ENCODE data around the gene FIGN. TPM values are rescaled to one million over a fixed set of nuclear protein-coding genes. Genes with fewer than 3 reads are reported as not detected.

Gene FIGN, protein sequence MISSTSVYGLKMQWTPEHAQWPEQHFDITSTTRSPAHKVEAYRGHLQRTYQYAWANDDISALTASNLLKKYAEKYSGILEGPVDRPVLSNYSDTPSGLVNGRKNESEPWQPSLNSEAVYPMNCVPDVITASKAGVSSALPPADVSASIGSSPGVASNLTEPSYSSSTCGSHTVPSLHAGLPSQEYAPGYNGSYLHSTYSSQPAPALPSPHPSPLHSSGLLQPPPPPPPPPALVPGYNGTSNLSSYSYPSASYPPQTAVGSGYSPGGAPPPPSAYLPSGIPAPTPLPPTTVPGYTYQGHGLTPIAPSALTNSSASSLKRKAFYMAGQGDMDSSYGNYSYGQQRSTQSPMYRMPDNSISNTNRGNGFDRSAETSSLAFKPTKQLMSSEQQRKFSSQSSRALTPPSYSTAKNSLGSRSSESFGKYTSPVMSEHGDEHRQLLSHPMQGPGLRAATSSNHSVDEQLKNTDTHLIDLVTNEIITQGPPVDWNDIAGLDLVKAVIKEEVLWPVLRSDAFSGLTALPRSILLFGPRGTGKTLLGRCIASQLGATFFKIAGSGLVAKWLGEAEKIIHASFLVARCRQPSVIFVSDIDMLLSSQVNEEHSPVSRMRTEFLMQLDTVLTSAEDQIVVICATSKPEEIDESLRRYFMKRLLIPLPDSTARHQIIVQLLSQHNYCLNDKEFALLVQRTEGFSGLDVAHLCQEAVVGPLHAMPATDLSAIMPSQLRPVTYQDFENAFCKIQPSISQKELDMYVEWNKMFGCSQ
- 2.1 and 5.5 TPM in 2 replicates for total RNA-seq (2014; rRNA removed; shearing (Covaris generic); ENCODE audit: low replicate concordance)

DNA sequence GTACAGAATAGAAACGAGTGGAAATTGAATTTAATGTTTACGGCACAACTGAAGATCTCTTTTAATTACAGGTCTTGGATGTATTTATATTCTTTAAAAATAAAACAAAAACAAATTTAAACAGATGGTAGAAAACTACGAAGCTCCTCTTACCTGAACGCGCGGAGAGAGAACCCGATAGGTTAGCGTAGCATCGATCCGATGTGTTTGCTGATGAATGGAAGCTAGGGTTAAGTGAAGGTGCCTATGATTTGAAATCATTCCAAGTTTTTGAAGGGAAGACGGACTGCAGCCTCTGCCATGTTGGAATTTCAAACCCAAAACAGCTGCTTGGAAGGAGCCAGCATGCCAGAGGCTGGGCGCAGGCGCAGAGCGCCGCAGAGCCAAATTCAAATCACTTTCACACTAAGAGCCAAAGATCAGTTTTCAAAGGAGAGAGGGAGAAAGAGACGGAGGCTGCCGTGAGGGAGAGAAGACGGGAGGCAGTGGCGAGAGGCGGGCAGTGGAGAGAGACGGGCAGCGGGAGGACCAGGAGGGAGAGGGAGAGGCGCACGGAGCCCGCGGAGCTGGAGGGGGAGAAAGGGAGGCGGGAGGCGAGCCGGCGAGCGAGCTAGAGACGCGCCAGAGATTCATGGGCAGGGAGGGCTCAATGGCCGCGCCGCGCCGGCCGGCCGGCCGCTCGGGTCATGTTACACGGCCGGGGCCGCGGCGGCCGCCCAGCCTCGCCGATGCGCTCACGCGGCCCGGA is at the start of gene FIGN:
TSS of gene FIGN (minus strand) at position 324 of the 748 bp plus-strand sequence. CDS start 1,081 bp downstream, outside the sequence.
- DNase-seq (ENCODE audit: low read depth), result peak; percentile 89
- in situ Hi-C loops (cut with HindIII; ENCODE audit: low pct_unique_long_range_greater_than_20kb, low sequenced_read_pairs), result no loop called here

DNA sequence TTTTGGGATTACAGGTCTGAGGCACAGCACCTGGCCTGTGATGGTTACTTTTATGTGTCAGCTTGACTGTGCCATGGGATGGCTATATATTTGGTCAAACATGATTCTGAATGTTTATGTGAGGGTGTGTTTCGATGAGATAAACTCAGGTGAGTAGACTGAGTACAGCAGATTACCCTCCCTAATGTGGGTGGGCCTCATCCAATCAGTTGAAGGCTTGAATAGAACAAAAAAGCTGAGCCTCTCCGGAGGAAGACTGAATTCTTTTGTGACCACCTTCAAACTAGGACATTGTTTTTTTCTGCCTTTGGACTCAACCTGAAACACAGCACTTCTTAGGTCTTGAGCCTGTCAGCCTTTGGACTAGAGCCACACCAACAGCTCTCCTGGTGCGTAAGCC is 49.4 kb upstream of the FIGN start:
- no peak for DNase-seq (ENCODE audit: low read depth)
- in situ Hi-C loops (cut with HindIII; ENCODE audit: low pct_unique_long_range_greater_than_20kb, low sequenced_read_pairs), result no loop called here

DNA sequence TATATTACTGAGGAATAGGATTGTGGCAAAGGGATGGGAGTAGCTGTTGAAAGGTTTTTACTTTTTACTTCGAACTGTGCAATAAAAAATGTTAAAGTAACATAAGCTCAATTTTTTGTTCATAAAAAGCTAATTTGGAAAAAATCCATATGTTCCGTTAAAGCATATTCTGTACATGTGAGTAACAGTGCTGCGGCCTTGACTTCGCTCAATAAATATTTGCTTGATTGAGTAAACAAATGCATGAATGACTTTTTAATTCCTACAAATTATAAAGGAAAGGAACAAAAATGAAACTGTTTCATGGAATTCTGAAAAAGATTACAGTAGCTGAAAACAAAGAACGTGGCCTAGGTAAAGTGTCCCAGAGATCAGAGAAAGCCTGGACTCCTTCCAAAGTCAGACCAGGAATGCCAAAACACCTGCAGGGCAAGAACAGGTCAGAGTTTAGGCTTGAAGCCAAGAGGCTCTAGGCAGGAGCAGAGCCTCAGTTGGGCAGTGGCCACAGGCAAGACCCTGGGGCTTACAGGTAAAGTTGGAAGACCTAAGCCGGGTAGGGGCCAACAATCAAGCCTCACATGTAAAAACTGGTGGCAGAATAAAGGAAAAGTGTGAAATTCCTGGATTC is 44.3 kb upstream of the FIGN start:
- in situ Hi-C loops (cut with HindIII; ENCODE audit: low pct_unique_long_range_greater_than_20kb, low sequenced_read_pairs), result no loop called here

DNA sequence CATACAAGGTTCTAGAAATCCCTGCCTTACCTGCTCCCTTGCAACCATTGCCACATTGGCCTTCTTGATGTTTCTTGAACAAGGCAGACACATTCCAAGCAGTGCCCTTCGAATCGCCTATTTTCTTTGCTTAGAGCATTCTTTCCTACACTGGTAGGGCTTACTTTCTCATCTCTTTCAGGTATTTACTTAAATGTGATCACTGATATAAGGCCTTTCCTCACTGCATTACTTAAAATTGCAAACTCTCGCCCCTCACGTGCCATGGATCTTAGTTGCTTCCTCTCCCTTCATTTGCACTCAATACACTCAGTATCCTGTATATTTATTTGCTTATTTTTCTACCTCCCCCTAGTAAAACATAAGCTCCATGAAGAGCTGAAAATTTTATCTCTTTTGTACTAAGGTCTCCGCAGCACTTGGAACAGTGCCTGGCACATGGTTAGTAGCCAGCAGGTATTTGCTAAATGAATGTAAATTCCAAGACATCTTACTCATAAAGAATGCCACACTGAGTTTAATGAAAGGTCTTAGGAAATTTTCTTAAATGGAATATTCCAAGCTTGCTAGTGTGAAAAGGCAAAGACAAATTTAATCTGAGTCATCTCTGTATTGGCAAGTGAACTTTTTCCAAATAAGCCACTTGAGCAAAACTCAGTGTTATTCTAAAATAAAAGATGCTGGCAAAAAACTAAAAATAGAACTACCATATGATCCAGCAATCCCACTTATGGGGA is 42.4 kb upstream of the FIGN start:
- in situ Hi-C loops (cut with HindIII; ENCODE audit: low pct_unique_long_range_greater_than_20kb, low sequenced_read_pairs), result no loop called here
- peak; percentile 96 for DNase-seq (ENCODE audit: low read depth)

More for the DNA sequence above, 44.3 kb upstream of the FIGN start:
- DNase-seq (ENCODE audit: low read depth), result no peak

DNA sequence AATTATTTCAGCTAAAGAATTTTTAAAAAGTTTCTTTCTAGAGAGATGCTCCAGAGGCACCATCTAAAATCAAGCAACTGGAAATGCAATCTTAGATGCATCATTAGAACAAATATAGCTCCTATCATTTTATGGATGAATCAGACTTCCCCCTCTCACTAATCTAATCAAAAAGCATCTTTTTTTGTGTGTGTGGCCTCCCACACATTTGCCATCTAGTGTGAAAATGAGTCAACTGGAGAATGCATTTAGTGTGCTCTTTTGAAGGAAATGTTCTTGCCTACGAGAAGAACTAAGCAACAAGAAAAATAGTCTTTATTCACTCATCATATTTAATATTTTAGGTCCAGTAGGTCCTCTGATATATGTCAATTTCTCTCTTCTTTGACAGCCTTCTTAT is 39.5 kb upstream of the FIGN start:
- in situ Hi-C loops (cut with HindIII; ENCODE audit: low pct_unique_long_range_greater_than_20kb, low sequenced_read_pairs), result no loop called here

DNA sequence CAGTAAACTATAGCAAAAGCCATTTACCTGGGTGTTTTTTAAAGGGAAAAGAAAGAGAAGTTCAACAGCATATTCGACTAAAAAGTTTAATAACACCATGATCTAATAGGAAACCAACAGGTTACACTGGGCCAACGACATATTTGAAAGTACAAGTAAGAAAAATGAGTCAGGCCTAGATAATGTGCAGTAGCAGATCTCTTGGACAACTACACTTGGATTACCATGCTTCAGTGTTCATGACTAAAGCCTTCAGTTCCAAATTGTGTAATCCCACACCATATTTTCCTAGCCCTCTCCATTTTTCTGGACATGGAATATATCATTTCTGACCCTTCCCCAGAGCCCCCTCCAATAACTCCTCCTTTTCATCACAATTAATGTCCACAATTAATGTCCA is 39.1 kb upstream of the FIGN start:
- peak; percentile 40 for DNase-seq (ENCODE audit: low read depth)

More for the DNA sequence above, 39.5 kb upstream of the FIGN start:
- no peak for DNase-seq (ENCODE audit: low read depth)

DNA sequence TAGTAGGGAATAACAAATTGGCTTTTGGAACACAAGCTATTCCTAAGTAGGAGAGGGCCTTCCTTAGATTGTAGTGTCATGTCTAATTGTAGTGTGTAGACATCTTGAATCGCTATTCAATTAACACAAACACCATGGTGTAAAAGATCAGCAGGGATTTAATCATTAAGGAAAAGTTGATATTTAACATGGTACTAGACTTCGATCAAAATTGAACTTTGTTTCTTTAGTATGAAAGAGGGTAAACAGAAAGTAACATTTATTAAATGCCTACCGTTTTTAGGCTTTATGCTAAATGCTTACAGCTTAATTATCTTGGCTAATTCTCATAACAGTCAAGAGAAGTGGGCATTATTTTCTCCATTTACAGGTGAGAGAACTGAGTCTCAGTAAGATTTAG is 37.5 kb upstream of the FIGN start:
- in situ Hi-C loops (cut with HindIII; ENCODE audit: low pct_unique_long_range_greater_than_20kb, low sequenced_read_pairs), result no loop called here
- no peak for DNase-seq (ENCODE audit: low read depth)

More for the DNA sequence above, 39.1 kb upstream of the FIGN start:
- in situ Hi-C loops (cut with HindIII; ENCODE audit: low pct_unique_long_range_greater_than_20kb, low sequenced_read_pairs), result no loop called here

DNA sequence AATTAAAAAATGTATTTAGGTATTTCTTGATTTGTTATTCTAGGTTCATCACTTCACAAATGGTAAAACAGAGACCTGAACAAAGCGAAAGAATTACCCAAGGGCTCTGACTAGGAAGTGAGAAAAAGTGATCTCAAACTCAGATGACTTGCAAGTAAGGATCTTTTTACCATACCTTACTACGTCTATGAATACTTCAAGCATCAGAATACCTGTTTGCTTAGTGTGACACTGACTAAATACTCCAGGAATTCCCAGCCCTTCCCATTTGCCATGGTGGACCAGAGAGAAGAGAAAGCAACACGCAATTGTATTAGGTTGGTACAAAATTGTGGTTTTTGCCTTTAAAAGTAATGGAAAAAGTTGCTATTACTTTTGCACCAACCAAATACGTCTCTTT is 35.8 kb upstream of the FIGN start:
- in situ Hi-C loops (cut with HindIII; ENCODE audit: low pct_unique_long_range_greater_than_20kb, low sequenced_read_pairs), result no loop called here
- DNase-seq (ENCODE audit: low read depth), result peak; percentile 35

DNA sequence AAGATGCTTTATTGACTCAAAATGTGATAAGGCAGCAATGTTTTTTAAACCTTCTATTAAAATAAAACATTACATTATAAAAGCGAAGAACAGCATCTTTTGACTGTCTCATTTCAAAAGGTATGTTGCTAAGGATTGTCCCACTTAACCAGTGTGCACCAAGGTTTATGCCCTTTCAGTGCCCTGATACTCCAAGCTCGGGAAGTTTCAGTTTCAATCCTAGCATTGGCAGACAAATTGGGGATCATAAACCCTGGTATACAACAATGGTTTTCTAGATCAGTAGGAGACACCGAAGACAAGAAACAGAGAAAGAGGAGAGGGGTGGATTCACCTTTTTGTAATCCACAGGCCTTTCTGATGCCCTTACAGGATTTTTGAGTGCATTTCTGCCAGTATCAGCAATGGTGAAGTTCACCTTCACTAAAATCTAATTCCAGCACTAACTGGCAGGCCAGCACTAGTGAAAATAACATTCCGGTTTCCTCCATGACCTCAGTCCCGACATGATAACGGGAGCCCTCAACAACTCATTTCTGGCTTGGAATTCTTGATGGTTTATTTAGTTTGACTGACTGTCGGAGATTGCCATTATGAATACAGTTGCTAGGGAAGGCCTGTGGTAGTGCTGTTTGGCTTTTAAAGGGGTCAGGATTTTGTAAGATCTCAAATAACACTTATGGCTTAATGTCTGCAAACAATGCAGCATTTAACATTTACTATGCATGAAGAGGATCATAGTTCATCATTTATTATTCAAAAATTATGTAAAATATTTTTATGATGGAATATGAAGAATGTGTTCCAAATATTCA is 33.3 kb upstream of the FIGN start:
- in situ Hi-C loops (cut with HindIII; ENCODE audit: low pct_unique_long_range_greater_than_20kb, low sequenced_read_pairs), result no loop called here
- DNase-seq (ENCODE audit: low read depth), result no peak

DNA sequence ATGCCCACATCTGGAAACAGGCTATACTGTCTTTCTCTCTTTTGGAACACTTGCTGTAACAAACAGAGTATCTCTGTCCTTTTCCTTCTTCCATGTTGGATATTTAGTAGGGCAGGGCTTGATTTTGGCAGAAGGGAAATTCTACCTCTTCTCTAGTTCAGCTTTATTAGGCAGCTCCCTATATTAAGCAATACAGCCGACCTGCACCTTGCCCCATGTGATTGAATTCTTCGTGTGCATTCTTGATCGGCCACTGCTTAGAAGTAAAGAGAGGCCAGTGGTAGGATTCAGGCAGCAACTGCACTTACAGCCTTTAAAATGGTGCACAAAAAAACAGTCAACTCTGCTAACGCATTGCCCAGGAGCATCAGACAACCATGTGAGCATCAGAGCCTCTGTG is 31.3 kb upstream of the FIGN start:
- in situ Hi-C loops (cut with HindIII; ENCODE audit: low pct_unique_long_range_greater_than_20kb, low sequenced_read_pairs), result no loop called here
- DNase-seq (ENCODE audit: low read depth), result no peak

DNA sequence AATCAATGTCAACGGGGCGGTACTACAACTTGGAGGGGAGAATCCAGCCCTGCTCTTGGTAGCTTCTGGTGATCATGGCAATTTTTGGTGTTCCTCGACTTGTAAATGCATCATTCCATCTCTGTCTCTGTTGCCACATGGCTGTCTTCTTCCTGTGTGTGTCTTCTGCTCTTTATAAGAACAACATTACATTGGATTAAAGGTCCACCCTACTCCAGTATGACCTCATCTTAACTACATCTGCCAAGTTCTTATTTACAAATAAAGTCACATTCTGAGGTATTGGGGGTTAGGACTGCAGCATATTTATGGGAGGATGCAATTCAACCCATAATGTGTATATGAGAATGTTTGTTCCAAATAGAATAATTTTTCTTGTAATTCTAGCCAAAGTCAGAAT is 28.8 kb upstream of the FIGN start:
- in situ Hi-C loops (cut with HindIII; ENCODE audit: low pct_unique_long_range_greater_than_20kb, low sequenced_read_pairs), result no loop called here
- DNase-seq (ENCODE audit: low read depth), result no peak

DNA sequence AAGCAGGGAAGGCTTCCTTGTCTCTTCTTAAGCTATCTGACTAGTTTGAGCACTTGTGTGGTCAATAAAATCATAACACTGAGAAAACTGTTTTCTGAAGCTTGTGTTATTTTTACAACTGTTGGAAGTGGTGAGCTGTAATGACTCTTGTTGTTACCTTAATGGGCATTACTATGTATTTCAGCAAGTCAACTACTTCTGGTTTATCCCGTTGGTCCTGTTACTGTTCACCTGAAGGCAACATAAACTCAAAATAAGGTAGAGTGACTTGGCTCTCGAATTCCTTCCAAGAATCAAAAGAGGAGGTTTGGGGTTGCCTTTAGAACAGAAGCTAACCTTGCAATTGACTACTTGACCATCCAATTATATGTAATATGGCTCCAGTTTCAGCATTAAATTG is 23.2 kb upstream of the FIGN start:
- no peak for DNase-seq (ENCODE audit: low read depth)
- in situ Hi-C loops (cut with HindIII; ENCODE audit: low pct_unique_long_range_greater_than_20kb, low sequenced_read_pairs), result no loop called here

DNA sequence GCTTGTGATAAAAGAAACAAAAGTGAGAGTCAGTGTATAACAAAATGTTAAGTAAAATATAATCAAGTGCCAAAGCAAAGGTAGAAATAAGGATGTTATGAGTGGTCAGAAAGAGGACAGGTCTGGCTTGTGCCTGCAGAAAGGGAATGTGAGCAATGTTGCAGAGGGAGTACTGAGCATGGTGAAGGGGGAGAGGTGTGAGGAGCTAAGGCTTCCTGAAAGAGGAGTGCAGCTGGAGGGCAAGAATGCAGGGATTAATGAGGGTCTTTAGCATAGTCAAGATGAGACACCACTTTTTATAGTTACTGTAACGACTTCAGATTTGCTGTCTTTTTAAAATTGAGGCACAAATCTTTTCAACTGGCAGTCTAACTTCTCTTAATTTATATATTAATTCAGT is 22.0 kb upstream of the FIGN start:
- no peak for DNase-seq (ENCODE audit: low read depth)
- in situ Hi-C loops (cut with HindIII; ENCODE audit: low pct_unique_long_range_greater_than_20kb, low sequenced_read_pairs), result no loop called here

DNA sequence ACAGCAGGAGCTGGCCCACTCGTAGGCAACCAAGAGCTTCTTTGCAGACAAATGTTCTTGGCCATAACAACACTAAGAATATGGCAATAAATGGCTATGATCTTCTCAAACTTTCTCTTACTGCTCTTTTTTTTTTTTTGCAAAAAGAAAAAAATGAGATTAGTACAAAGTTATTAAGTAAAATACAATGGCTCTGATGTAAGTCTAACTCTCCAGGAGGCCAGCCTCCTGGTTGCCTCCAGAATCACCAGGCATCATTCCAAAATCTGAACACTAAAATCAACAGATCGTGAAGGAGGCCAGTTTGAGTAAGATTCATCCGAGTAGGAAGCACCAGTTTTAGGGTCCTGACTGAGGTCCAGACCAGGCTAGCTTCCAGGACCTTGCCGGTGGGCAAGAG is 20.8 kb upstream of the FIGN start:
- no peak for DNase-seq (ENCODE audit: low read depth)
- in situ Hi-C loops (cut with HindIII; ENCODE audit: low pct_unique_long_range_greater_than_20kb, low sequenced_read_pairs), result no loop called here

DNA sequence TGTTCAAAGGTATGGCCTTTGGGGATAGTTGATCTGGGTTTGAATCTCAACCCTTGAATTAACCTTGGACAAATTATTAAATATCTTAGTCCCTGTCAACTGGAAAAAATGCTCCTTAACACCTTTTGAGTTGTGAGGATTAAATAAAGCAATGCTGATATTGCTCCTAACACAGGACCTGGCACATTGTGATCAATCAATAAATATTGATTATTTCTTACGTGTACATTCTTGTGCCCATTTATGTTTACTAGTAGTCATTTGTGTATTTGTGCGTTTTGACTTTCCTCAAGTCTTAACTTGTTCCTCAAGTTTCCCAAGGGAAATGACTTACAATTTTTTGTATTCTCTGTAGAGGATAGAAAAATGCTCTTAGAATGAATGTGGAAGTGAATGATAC is 19.6 kb upstream of the FIGN start:
- no peak for DNase-seq (ENCODE audit: low read depth)
- in situ Hi-C loops (cut with HindIII; ENCODE audit: low pct_unique_long_range_greater_than_20kb, low sequenced_read_pairs), result no loop called here

DNA sequence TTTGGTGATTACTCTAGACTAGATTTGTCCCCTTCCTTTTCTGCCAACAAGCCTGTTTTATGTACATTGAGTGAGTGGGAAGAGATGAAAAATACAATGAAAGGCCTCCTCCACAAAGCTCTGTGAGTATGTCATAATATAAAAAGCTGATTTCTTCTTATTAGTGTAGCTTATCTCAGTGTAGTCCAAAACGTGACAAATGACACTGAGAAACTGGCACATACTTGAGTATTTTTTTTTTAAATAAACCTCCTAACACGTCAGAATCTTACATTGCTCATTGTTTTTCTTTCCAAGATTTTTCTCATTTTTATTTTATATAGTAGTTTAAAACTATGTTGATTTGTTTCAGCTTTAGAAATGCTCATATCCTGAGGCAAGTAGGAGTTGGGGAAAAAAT is 17.9 kb upstream of the FIGN start:
- in situ Hi-C loops (cut with HindIII; ENCODE audit: low pct_unique_long_range_greater_than_20kb, low sequenced_read_pairs), result no loop called here
- no peak for DNase-seq (ENCODE audit: low read depth)

DNA sequence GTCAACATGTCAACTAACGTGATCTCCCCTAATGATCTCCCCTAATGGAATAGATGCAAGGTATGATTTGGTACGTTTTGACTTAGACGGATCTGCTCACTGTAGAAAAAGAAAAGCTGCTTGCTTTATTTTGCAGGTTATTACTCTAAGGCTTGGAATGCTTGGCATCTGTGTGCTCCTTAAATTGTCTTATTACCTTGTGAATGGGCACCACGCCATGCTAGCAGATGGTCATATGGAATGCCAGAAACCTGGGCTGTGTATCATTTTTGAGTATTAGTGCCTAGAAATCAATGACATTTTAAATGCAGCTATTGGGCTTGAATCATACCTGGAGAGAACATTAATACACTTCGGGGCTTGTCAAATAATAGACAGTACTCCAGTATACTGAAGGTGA is 16.5 kb upstream of the FIGN start:
- no peak for DNase-seq (ENCODE audit: low read depth)
- in situ Hi-C loops (cut with HindIII; ENCODE audit: low pct_unique_long_range_greater_than_20kb, low sequenced_read_pairs), result no loop called here

All from Caki2 (cell line).